ENCODE results near the gene CEP128. TPM values are rescaled to one million over a fixed set of nuclear protein-coding genes. Genes with fewer than 3 reads are reported as not detected.

The CEP128 gene
- total RNA-seq, 1 donor from 2014 or later = 15.6 TPM

DNA sequence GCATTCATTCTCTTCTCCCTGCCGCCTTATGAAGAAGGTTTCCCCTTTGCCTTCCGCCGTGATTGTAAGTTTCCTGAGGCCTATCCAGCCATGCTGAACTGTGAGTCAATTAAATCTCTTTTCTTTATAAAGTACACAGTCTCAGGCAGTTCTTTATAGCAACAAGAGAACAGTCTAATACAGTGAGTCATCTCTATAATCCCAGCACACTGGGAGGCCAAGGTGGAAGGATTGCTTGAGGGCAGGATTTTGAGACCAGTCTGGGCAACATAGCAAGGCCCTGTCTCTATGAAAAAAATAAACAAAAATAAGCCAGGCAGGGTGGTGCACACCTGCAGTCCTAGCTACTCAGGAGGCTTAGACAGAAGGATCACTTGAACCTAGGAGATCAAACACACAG is 259.9 kb downstream of the CEP128 start:
- DNase-seq (ENCODE audit: low spot score) = no peak

GRCh38 chr14:80679273-80679672 is 262.3 kb downstream of the CEP128 start:
- DNase-seq (ENCODE audit: low spot score) = no peak

GRCh38 chr14:80678436-80678835 is 263.1 kb downstream of the CEP128 start:
- no peak for DNase-seq (ENCODE audit: low spot score)

DNA sequence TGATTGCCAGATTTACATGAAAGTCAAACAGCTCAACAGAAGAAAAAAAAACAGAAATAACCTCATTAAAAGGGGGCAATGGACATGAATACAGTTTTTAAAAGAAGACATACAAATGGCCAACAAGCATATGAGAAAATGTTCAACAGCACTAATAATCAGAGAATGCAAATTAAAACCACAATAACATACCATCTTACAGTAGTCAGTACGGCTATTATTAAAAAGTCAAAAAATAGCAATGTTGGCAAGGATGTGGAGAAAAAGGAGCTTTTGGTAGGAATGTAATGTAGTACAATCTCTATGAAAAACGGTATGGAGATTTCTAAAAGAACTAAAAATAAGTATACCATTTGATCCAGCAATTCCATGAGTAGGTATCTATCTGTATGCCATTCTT is 272.1 kb downstream of the CEP128 start:
- no peak for DNase-seq (ENCODE audit: low spot score)

- DNase-seq (ENCODE audit: low spot score) = no peak
Observed at GRCh38 chr14:80664576-80664975, 277.0 kb downstream of the CEP128 start.

DNA sequence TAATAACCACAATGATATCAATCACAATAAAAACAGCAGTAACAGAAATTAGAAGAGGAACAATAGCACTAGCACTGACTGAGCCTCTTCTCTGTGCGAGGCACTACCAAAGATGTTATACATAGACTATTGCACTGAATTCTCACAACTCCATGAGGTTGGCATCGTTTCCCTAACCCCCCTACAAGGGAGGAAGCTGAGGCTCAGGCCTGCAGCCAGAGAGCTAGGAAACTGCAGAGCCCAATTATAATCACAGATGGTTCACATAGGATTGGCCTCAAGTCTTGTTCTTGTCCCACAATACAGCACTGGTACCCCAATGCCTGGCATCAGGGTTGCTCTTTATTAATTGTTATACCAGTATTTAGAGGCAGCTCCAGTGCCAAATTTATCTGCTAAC is 278.0 kb downstream of the CEP128 start:
- DNase-seq (ENCODE audit: low spot score) = no peak

DNA sequence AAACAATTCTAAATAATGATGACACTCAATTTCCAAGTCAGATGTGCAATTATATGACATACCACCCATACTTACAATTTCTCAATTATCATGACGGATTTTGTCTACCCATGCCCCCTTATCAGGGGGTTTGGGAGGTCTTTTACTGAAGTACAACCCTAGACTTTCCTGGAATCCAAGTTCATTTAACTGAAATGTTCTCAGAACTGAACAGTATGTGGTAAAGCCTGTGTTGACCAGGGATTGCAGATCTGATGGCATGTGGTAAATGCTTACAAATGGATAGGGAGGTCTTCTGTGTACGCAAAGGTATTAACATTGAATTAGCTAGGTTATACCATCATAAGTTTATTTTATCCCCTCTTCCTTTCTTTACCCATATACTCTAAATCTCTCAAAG is 281.8 kb downstream of the CEP128 start:
- DNase-seq (ENCODE audit: low spot score) = no peak

GRCh38 chr14:80658733-80659132 is 282.8 kb downstream of the CEP128 start:
- no peak for DNase-seq (ENCODE audit: low spot score)

DNA sequence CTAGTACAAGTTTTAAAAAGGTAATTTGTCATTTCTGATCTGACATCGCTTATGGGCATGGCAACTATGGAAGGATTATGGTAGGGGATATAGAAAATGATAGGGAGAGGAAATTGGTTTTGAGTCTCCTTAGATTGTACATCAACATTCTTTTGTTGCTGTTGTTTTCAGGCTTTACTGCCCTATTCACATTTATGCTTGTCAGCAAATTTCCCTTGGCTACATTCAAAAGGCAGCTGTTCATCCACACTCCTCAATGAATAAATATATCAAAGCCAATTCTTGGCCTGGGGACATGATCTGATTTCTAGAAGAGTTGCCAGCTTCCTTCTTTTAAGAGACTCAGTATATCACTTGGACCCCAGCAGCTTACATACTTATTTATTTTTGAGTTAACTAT is 283.4 kb downstream of the CEP128 start:
- DNase-seq (ENCODE audit: low spot score) = no peak

DNA sequence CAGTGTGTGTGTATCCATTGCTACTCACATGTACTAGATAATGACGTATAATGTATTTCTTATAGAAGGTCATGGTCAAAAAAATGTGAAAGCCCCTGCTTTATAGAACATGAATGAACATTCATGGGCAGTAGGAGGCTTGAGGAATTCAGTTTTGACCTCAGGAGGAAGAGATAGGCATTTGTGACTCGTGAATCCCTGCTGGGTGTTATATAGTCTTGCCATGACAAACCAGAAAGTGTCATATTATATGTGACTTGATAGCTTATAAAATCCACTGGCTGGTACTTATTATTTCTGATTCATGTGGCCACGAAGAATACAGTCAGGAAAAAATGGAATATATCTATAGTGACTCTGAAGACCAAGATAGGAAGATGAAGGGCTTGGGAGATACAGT is 287.6 kb downstream of the CEP128 start:
- no peak for DNase-seq (ENCODE audit: low spot score)

- no peak for DNase-seq (ENCODE audit: low spot score)
Observed at GRCh38 chr14:80645667-80646413, 295.7 kb downstream of the CEP128 start.

- DNase-seq (ENCODE audit: low spot score) = no peak
Observed at GRCh38 chr14:80644826-80645225, 296.7 kb downstream of the CEP128 start.

GRCh38 chr14:80638620-80639515 is 302.7 kb downstream of the CEP128 start:
- no peak for DNase-seq (ENCODE audit: low spot score)

DNA sequence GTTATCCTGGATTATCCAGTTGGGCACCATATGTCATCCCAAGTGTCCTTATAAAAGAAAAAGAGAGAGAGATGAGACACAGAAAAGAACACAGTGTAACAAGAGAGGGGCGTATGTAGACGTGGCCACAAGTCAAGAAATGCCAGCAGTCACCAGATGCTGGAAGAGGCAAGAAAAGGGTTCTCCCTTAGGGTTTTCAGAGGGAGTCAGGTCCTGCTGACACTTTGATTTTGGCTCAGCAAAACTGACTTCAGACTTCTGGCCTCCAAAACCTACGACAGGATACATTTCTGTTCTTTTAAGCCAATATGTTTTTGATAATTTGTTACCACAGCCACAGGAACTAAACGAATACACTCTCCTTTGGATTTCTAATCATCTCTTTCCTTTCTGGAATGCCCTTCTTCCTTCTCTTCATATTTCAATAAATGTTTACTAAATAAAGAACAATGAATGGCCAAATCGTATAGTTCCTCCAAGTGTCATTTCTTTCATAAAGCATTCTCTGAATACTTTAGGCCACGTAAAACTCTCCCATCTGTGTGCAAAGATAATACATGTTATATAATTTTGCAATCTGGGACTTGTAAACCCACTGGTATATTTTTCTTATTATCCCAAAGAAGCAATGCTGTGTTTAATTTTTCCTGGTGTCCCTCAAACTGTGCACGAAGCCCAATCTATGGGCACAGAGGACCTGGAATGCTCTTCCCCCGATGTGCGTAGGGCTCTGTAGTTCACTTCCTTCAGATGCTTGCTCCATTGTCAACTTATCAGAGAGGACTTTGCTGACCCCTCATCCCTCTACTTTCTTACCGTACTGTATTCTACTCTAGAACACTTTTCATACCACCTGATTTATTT is 303.6 kb downstream of the CEP128 start:
- DNase-seq (ENCODE audit: low spot score) = no peak

DNA sequence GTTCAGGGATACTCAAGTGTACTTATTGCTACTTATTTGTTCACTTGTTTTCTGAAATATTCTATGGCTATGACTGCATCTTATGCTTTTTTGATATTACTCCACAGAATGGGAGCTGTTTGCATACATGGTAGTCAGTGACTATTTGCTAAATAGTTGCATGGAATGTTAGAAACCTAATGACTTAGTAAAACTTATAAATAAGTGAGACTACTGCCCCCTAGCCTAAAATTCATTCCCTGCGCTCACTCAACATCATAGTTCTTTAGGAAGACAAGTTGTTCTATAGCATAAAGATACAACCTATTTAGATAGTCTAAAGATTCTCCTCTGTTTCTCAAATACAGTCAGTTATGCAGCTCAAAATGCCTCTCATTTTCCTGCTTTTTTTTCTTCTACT is 305.5 kb downstream of the CEP128 start:
- no peak for DNase-seq (ENCODE audit: low spot score)

DNA sequence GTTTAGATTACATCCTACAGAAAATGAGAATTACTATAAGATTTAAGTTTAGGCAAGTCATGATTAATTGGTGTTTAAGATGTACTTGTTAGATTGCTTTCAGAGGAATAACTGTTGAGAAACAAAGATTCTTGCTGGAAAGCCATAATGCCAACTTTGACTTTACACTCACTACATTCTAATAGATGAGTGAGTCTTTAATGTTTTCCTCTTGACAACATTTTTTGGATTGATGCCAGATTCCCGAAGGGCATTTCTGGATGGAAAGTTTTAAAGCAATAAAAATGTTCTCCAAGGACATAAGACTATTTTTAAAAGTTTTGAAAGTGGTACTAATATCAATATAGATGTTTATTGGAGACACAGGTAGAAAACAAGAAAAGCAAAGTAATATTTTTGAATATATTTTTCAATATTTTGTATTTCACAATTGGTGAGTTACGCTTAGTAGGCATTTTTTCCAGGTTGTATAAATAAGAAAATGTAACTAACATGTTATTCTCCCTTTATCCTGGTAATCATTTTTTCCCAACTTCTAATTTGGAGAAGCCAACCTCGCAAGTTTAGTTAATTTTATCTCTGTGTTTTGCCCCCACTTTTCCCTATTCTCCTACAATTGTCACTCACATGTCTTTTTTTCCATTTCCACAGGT is 307.3 kb downstream of the CEP128 start:
- DNase-seq (ENCODE audit: low spot score) = no peak

- no peak for DNase-seq (ENCODE audit: low spot score)
Observed at GRCh38 chr14:80629606-80630005, 311.9 kb downstream of the CEP128 start.

- DNase-seq (ENCODE audit: low spot score) = no peak
Observed at GRCh38 chr14:80628547-80628946, 313.0 kb downstream of the CEP128 start.

- DNase-seq (ENCODE audit: low spot score) = no peak
Observed at GRCh38 chr14:80627745-80628144, 313.8 kb downstream of the CEP128 start.

DNA sequence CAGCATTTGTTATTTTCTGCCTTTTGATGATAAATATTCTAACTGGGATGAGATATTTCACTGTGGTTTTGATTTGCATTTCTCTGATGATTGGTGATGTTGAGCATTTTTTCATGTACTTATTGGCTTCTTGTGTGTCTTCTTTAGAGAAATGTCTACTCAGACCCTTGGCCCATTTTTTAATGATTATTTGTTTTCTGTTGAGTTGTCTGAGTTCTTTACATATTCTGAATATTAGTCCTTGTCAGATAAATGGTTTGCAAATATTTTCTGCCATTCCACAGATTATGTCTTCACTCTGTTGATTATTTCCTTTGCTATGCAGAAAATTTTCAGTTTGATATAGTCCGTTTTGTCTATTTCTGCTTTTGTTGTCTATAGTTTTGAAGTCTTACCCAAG is 317.0 kb downstream of the CEP128 start:
- DNase-seq (ENCODE audit: low spot score) = no peak

- DNase-seq (ENCODE audit: low spot score) = no peak
Observed at GRCh38 chr14:80621701-80622100, 319.8 kb downstream of the CEP128 start.

All from mesenteric fat pad (tissue), 1 donor.